Activated naive CD4-positive, alpha-beta T cell (primary cell): ENCODE results near the gene TRNP1.

Experiments
- DNase-seq, 4 experiments: peaks; one replicate each; lab custom pipeline; 2025; lab: John Stamatoyannopoulos, UW

TRNP1 gene

GRCh38 chr1:27001570-27002360 is 8.3 kb downstream of the TRNP1 start:
- no peak for DNase-seq

GRCh38 chr1:27003745-27004470 is 10.4 kb downstream of the TRNP1 start:
- no peak for DNase-seq

- DNase-seq, result no peak
Measured at GRCh38 chr1:27004471-27005165, 11.1 kb downstream of the TRNP1 start.

- no peak for DNase-seq
Measured at GRCh38 chr1:27005166-27005530, 11.7 kb downstream of the TRNP1 start.

- DNase-seq, result no peak
Measured at GRCh38 chr1:27005648-27006496, 12.4 kb downstream of the TRNP1 start.

GRCh38 chr1:27006683-27007082 is 13.2 kb downstream of the TRNP1 start:
- DNase-seq, result no peak

- no peak for DNase-seq
Measured at GRCh38 chr1:27007909-27008582, 14.6 kb downstream of the TRNP1 start.

GRCh38 chr1:27009601-27010197 is 16.2 kb downstream of the TRNP1 start:
- no peak for DNase-seq

- DNase-seq, result no peak
Measured at GRCh38 chr1:27010226-27010994, 16.9 kb downstream of the TRNP1 start.

GRCh38 chr1:27011058-27011764 is 17.7 kb downstream of the TRNP1 start:
- no peak for DNase-seq

- DNase-seq, result no peak
Measured at GRCh38 chr1:27011976-27012563, 18.6 kb downstream of the TRNP1 start.

GRCh38 chr1:27015260-27015659 is 21.8 kb downstream of the TRNP1 start:
- DNase-seq, result no peak

- no peak for DNase-seq
Measured at GRCh38 chr1:27016376-27016775, 22.9 kb downstream of the TRNP1 start.

- no peak for DNase-seq
Measured at GRCh38 chr1:27017207-27017606, 23.7 kb downstream of the TRNP1 start.

- no peak for DNase-seq
Measured at GRCh38 chr1:27018316-27018715, 24.8 kb downstream of the TRNP1 start.

- DNase-seq, result no peak
Measured at GRCh38 chr1:27021354-27022031, 28.0 kb downstream of the TRNP1 start.

GRCh38 chr1:27025718-27026117 is 32.2 kb downstream of the TRNP1 start:
- DNase-seq, result no peak
